ENCODE data around the gene RNF213. TPM values are rescaled to one million over a fixed set of nuclear protein-coding genes. Genes with fewer than 3 reads are reported as not detected.

RNF213 gene
- total RNA-seq, 1 experiment from 2014 or later = 61.4 TPM

DNA sequence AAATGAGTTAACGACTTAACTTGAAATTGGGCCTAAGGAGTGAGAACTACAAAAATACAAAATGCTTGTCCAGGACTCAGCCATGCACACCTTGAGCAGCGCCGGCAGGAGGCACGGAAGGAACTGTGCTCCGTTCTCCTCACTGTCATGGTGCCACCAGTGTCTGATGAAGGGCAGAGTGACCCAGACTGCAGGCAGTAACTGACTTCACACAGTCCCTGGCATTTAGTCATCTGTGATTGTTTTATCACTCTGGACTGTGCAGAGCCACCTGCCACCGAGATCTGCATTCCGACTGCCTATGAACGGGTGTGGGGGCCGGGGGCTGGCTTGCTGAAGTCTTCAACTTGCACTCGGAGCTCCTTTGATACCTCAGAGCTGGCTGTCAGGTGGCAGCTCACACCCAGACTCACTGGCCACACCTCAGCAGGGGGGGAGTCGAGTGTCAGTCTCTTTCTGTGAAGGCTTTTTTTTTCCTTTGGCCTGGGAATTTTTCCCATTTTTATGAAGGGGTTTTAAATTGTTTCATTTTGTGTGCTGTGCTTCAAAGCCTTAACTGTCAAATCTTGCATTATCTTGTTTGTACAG, 134.1 kb downstream of the RNF213 start:
- Mint-ChIP-seq H3K4me1 (ENCODE audit: low read depth, unreplicated experiment) (no peaks in the 10 kb centered on the region), H3K36me3 (ENCODE audit: insufficient read depth, unreplicated experiment) (peaks cover 27% of the 10 kb centered on the region), H3K4me3 (ENCODE audit: unreplicated experiment) (no peak overlapping the region), H3K9me3 (ENCODE audit: unreplicated experiment) (no peaks in the 10 kb centered on the region), H3K27me3 (ENCODE audit: insufficient read depth, unreplicated experiment) (no peaks in the 10 kb centered on the region), H3K27ac (ENCODE audit: unreplicated experiment) (no peak overlapping the region)
- Histone ChIP-seq H3K27me3 (replicated peaks; ENCODE audit: control insufficient read depth, insufficient read depth, low read length) (no peaks in the 10 kb centered on the region), H3K36me3 (ENCODE audit: control insufficient read depth, insufficient read depth, low read length) (no peaks in the 10 kb centered on the region), H3K9me3 (no peaks in the 10 kb centered on the region), H3K4me3 (ENCODE audit: low read depth, low read length) (no peak overlapping the region), H3K4me1 (no peaks in the 10 kb centered on the region)
- TF ChIP-seq, protein P1, sequence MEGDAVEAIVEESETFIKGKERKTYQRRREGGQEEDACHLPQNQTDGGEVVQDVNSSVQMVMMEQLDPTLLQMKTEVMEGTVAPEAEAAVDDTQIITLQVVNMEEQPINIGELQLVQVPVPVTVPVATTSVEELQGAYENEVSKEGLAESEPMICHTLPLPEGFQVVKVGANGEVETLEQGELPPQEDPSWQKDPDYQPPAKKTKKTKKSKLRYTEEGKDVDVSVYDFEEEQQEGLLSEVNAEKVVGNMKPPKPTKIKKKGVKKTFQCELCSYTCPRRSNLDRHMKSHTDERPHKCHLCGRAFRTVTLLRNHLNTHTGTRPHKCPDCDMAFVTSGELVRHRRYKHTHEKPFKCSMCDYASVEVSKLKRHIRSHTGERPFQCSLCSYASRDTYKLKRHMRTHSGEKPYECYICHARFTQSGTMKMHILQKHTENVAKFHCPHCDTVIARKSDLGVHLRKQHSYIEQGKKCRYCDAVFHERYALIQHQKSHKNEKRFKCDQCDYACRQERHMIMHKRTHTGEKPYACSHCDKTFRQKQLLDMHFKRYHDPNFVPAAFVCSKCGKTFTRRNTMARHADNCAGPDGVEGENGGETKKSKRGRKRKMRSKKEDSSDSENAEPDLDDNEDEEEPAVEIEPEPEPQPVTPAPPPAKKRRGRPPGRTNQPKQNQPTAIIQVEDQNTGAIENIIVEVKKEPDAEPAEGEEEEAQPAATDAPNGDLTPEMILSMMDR (IDR thresholded peaks at IDR 0.05; ENCODE audit: insufficient read depth in 1 of 2, low read depth in 1 of 2, low read length in 1 of 2, severe bottlenecking in 1 of 2, unreplicated experiment in 1 of 2) = no peak
- CTCF ChIA-PET = no interaction called here
- DNase-seq = no peak
- POLR2A ChIA-PET = no interaction called here
- intact Hi-C loops (cut with micrococcal nuclease; ENCODE audit: unreplicated experiment) = no loop called here
- BruUV-seq (replicated peaks) = no TSS peak

DNA sequence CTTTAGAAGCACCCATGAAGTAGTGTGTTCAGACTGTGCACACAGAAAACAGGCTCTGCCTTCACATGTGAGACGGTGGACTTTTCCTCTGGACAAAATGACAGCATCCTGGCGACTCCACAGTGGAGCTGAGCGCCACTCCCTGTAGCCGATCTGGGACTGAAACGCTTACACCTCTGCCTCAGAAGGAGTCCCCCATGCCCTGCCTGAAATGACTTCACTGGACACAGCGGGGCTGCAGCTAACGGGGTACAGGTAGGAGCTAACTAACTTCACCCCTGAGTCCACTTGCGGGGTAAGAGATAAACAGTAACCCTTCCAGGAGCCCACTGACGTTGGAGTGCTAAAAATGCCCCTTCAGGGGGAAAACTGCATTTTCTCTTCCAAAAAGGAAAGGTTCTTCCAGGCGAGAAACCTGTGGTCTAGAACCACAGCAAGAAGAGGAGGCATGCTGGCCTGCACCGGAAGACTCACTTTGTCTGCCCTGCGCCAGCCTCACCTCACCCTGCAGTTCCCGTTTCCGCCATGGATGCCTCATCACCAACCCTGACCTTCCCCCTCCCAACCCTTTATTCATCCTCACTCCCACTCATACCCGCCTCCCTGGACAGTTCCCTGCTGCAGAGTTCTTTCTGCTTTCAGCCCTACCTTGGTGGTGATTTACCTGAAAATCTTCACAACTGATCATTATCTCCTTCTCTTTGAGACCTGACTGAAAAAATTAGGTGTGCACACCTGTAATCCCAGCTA, 134.9 kb downstream of the RNF213 start:
- intact Hi-C loops (cut with micrococcal nuclease; ENCODE audit: unreplicated experiment) = no loop called here
- H3K36me3 ChIP-seq (ENCODE audit: control insufficient read depth, insufficient read depth, low read length) = no peaks in the 10 kb centered on the region
- H3K27me3 ChIP-seq (replicated peaks; ENCODE audit: control insufficient read depth, insufficient read depth, low read length) = no peaks in the 10 kb centered on the region
- Mint-ChIP-seq H3K4me3 (ENCODE audit: unreplicated experiment) (no peak overlapping the region), H3K27me3 (ENCODE audit: insufficient read depth, unreplicated experiment) (peaks cover under 1% of the 10 kb centered on the region), H3K36me3 (ENCODE audit: insufficient read depth, unreplicated experiment) (peaks cover 22% of the 10 kb centered on the region), H3K4me1 (ENCODE audit: low read depth, unreplicated experiment) (no peaks in the 10 kb centered on the region), H3K27ac (ENCODE audit: unreplicated experiment) (no peak overlapping the region), H3K9me3 (ENCODE audit: unreplicated experiment) (no peaks in the 10 kb centered on the region)
- TF ChIP-seq, protein P1 (IDR thresholded peaks at IDR 0.05; ENCODE audit: insufficient read depth in 1 of 2, low read depth in 1 of 2, low read length in 1 of 2, severe bottlenecking in 1 of 2, unreplicated experiment in 1 of 2) = no peak
- ChIA-PET CTCF (no interaction called here), POLR2A (no interaction called here)
- no peak overlapping the region for H3K4me3 ChIP-seq (ENCODE audit: low read depth, low read length)
- H3K4me1 ChIP-seq = no peaks in the 10 kb centered on the region
- H3K9me3 ChIP-seq = no peaks in the 10 kb centered on the region
- DNase-seq = no peak
- BruUV-seq (replicated peaks) = no TSS peak

DNA sequence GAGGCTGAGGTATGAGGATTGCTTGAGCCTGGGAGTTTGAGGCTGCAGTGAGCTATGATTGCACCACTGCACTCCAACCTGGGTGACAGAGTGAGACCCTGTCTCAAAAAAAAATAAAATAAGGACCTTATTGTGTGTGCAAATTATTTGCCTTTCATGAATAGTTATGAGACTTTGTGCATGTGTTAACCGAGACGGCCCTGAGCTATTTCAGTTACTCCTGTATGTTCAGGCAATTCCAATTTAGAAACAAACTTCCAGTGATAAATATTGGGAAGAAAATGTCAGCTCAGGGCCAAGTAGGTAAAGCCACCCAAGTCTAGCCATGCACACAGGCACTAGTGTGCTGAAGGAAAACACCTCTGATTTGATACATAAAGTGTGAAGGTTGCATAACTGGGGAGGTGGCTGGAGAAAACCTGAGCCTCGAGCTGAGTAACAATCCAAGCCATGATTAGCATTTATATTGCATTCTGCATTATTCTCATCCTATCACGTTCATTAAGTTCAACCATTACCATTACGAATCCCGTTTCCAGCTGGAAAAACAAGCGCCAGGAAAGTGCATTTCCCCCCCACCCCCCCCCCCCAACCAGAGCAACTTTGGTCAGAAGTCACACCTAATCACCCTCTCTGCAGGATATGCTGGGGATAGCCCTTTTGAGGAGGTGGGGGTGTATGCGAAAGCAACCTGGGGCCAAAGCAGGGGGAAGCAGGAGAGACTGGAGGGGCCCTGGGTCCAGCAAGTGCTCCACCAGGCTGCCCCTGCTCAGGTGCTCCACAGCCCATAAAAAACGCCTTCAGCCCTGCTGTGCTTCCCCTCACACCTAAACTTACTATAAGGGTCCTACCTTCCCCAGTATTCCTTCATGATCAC, 135.7 kb downstream of the RNF213 start:
- POLR2A ChIA-PET = no interaction called here
- peaks cover 8% of the 10 kb centered on the region for H3K27me3 Mint-ChIP-seq (ENCODE audit: insufficient read depth, unreplicated experiment)
- peaks cover 22% of the 10 kb centered on the region for H3K36me3 Mint-ChIP-seq (ENCODE audit: insufficient read depth, unreplicated experiment)
- no peaks in the 10 kb centered on the region for H3K4me1 ChIP-seq
- H3K27me3 ChIP-seq (replicated peaks; ENCODE audit: control insufficient read depth, insufficient read depth, low read length) = no peaks in the 10 kb centered on the region
- intact Hi-C loops (cut with micrococcal nuclease; ENCODE audit: unreplicated experiment) = no loop called here
- no peak overlapping the region for H3K4me3 Mint-ChIP-seq (ENCODE audit: unreplicated experiment)
- BruUV-seq (replicated peaks) = no TSS peak
- H3K27ac Mint-ChIP-seq (ENCODE audit: unreplicated experiment) = no peak overlapping the region
- no peaks in the 10 kb centered on the region for H3K9me3 Mint-ChIP-seq (ENCODE audit: unreplicated experiment)
- no peaks in the 10 kb centered on the region for H3K36me3 ChIP-seq (ENCODE audit: control insufficient read depth, insufficient read depth, low read length)
- H3K4me1 Mint-ChIP-seq (ENCODE audit: low read depth, unreplicated experiment) = no peaks in the 10 kb centered on the region
- H3K9me3 ChIP-seq = no peaks in the 10 kb centered on the region
- CTCF ChIA-PET = no interaction called here
- no peak overlapping the region for H3K4me3 ChIP-seq (ENCODE audit: low read depth, low read length)
- no peak for DNase-seq
- TF ChIP-seq, protein P1 (IDR thresholded peaks at IDR 0.05; ENCODE audit: insufficient read depth in 1 of 2, low read depth in 1 of 2, low read length in 1 of 2, severe bottlenecking in 1 of 2, unreplicated experiment in 1 of 2) = no peak

All from Caco-2 (cell line).